ENCODE data around the gene PALLD.
A peak's percentile ranks its signal among the peaks of the same experiment; 100 is the strongest.

The PALLD gene

DNA sequence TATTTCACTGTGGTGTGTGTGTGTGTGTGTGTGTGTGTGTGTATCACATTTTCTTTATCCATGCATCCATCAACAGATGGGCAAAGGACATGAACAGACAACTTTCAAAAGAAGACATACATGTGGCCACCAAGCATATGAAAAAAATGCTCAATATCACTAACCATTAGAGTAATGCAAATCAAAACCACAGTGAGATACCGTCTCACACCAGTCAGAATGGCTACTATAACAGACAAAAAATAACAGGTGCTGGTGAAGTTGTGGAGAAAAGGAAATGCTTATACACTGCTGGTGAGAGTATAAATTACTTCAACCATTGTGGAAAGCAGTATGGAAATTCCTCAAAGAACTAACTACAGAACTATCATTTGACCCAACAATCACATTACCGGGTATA is 83.4 kb downstream of the PALLD start:
- no peaks in the 10 kb centered on the region for H3K36me3 ChIP-seq (ENCODE audit: low read depth)

GRCh38 chr4:168584321-168584771 is 87.5 kb downstream of the PALLD start:
- no peaks in the 10 kb centered on the region for H3K36me3 ChIP-seq (ENCODE audit: low read depth)
- DNase-seq (ENCODE audit: low spot score) (no peak), ATAC-seq (ENCODE audit: low read depth) (no peak)
- no peaks in the 10 kb centered on the region for H3K9me3 ChIP-seq (ENCODE audit: severe bottlenecking)
- H3K27me3 ChIP-seq (ENCODE audit: insufficient read depth, poor library complexity, severe bottlenecking): no peaks in the 10 kb centered on the region
- H3K4me3 ChIP-seq (ENCODE audit: severe bottlenecking): no peak overlapping the region
- peaks cover 47% of the 10 kb centered on the region for H3K4me1 ChIP-seq (ENCODE audit: insufficient read depth, poor library complexity, severe bottlenecking)
- peak overlapping the region; percentile 97 for H3K27ac ChIP-seq (ENCODE audit: poor library complexity, severe bottlenecking)
- no peak for TF ChIP-seq CTCF (IDR thresholded peaks at IDR 0.05; ENCODE audit: poor library complexity, severe bottlenecking)

More for the DNA sequence above, 83.4 kb downstream of the PALLD start:
- Histone ChIP-seq H3K27ac (ENCODE audit: poor library complexity, severe bottlenecking) (no peak overlapping the region), H3K9me3 (ENCODE audit: severe bottlenecking) (no peaks in the 10 kb centered on the region), H3K4me1 (ENCODE audit: insufficient read depth, poor library complexity, severe bottlenecking) (peaks cover 13% of the 10 kb centered on the region), H3K4me3 (ENCODE audit: severe bottlenecking) (no peak overlapping the region), H3K27me3 (ENCODE audit: insufficient read depth, poor library complexity, severe bottlenecking) (no peaks in the 10 kb centered on the region)
- DNase-seq (ENCODE audit: low spot score) (no peak), ATAC-seq (ENCODE audit: low read depth) (no peak)
- no peak for TF ChIP-seq CTCF (IDR thresholded peaks at IDR 0.05; ENCODE audit: poor library complexity, severe bottlenecking)

- peak; percentile 53 for ATAC-seq (ENCODE audit: low read depth)
- H3K36me3 ChIP-seq (ENCODE audit: low read depth): no peaks in the 10 kb centered on the region
- H3K4me1 ChIP-seq (ENCODE audit: insufficient read depth, poor library complexity, severe bottlenecking): peaks cover 54% of the 10 kb centered on the region
- no peaks in the 10 kb centered on the region for H3K27me3 ChIP-seq (ENCODE audit: insufficient read depth, poor library complexity, severe bottlenecking)
- H3K9me3 ChIP-seq (ENCODE audit: severe bottlenecking): no peaks in the 10 kb centered on the region
- DNase-seq (ENCODE audit: low spot score): peak; percentile 78
- H3K27ac ChIP-seq (ENCODE audit: poor library complexity, severe bottlenecking): peak overlapping the region; percentile 97
- TF ChIP-seq CTCF (IDR thresholded peaks at IDR 0.05; ENCODE audit: poor library complexity, severe bottlenecking): peak; percentile 89
- H3K4me3 ChIP-seq (ENCODE audit: severe bottlenecking): no peak overlapping the region
These were observed 88.6 kb downstream of the PALLD start for GRCh38 chr4:168585168-168586091.

GRCh38 chr4:168586926-168587325 is 90.1 kb downstream of the PALLD start:
- H3K27ac ChIP-seq (ENCODE audit: poor library complexity, severe bottlenecking): peak overlapping the region; percentile 97
- H3K27me3 ChIP-seq (ENCODE audit: insufficient read depth, poor library complexity, severe bottlenecking): no peaks in the 10 kb centered on the region
- ATAC-seq (ENCODE audit: low read depth) (no peak), DNase-seq (ENCODE audit: low spot score) (no peak)
- peaks cover 54% of the 10 kb centered on the region for H3K4me1 ChIP-seq (ENCODE audit: insufficient read depth, poor library complexity, severe bottlenecking)
- TF ChIP-seq CTCF (IDR thresholded peaks at IDR 0.05; ENCODE audit: poor library complexity, severe bottlenecking): no peak
- no peak overlapping the region for H3K4me3 ChIP-seq (ENCODE audit: severe bottlenecking)
- no peaks in the 10 kb centered on the region for H3K36me3 ChIP-seq (ENCODE audit: low read depth)
- no peaks in the 10 kb centered on the region for H3K9me3 ChIP-seq (ENCODE audit: severe bottlenecking)

Measured in RWPE2 (cell line).